Measurements from ENCODE around the gene VPS25.
"Not testable (repeated sequence)": the region's sequence is repeated elsewhere in the genome, so short reads cannot be mapped to it uniquely, and the experiment has no call there.

VPS25 gene

GRCh38 chr17:42773290-42774035, at the start of gene VPS25:
VPS25 (plus strand) TSS chr17:42773449; CDS start chr17:42773476, 27 bp downstream.
- in situ Hi-C loops (cut with HindIII; ENCODE audit: low sequenced_read_pairs) = loop anchor here (10.0 kb wide), 1 partner anchor 169 kb away; the partner anchor contains the start of genes RETREG3 and TUBG1

DNA sequence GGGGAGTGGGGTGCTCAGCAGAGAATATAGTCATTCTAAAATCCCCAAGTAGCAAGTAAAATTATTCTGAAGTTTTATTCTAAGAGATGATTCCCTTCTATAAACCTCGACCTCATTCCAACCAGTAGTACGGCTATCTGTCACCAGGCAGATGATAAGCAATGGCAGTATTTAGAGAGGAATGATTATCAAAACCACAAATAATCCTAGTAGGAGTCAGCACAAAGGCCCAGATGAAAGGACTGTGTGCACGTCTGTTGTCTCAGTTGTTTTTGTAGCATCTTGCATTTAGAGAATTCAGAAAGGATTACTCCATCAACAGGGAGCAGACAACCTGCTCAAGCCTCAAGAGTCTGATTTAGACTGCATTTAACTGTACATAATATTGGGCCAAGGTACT, 49.6 kb upstream of the VPS25 start:
- in situ Hi-C loops (cut with HindIII; ENCODE audit: low sequenced_read_pairs) = no loop called here

DNA sequence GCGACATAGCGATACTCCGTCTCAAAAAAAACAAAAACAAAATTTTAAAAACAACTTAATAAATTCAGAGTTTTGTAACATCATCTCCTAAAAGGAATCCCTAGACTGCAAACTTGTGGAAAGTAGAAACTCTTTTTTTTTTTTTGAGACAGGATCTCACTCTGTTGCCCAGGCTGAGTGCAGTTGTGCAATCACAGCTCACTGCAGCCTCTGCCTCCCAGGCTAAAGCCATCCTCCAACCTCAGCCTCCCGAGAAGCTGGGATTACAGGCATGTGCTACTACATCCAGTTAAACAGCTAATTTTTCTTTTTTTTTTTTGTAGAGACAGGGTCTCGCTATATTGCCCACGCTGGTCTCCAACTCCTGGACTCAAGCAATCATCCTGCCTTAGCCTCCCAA, 48.1 kb upstream of the VPS25 start:
- in situ Hi-C loops (cut with HindIII; ENCODE audit: low sequenced_read_pairs) = no loop called here

- in situ Hi-C loops (cut with HindIII; ENCODE audit: low sequenced_read_pairs) = no loop called here
Observed at GRCh38 chr17:42740699-42741098, 32.5 kb upstream of the VPS25 start.

DNA sequence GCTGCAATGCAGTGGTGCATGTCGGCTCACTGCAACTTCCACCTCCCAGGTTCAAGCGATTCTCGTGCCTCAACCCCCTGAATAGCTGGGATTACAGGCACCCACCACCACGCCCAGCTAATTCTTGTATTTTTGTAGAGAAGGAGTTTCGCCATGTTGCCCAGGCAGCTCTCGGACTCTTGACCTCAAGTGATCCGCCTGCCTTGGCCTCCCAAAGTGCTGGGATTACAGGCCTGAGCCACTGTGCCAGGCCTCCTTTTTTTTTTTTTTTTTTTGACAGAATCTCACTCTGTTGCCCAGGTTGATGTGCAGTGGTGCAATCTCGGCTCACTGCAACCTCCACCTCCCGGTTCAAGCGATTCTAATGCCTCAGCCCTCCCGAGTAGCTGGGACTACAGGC, 30.3 kb upstream of the VPS25 start:
- in situ Hi-C loops (cut with HindIII; ENCODE audit: low sequenced_read_pairs) = not testable (repeated sequence)

DNA sequence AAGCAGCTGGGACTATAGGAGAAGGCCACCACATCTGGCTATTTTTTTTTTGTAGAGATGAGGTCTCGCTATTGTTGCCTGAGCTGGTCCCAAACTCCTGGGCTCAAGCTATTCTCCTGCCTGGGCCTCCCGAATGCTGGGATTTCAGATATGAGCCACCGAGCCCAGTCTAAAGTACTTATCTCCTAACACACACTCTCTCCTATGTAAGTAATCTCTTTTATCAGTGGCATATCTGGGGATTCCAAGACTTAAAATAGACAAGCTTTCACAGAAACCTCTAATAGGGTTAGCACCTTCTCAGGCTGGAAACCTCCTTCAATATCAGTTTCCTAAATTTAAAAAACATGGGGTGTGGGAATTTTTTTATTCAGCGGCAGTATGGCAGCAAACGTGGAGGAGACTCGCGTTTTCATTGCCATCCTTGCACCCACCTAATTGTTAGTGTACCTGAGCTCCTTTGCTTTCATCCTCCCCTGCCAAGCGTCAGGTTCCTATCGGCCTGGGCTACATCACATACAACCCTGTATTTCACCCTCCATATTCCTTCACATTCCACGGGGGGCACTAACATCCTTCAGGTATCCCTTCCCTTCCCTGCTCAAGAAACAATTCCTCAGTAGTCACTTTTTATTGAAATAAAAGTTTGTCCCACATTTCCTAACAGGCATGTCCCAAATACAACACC, 29.5 kb upstream of the VPS25 start:
- in situ Hi-C loops (cut with HindIII; ENCODE audit: low sequenced_read_pairs) = no loop called here

GRCh38 chr17:42744283-42744805, 28.9 kb upstream of the VPS25 start:
- in situ Hi-C loops (cut with HindIII; ENCODE audit: low sequenced_read_pairs) = no loop called here

GRCh38 chr17:42744806-42745617, 28.2 kb upstream of the VPS25 start, which contains the start of gene EZH1:
EZH1 (minus strand) TSS chr17:42745040; CDS start chr17:42728941, 16,099 bp downstream.
- in situ Hi-C loops (cut with HindIII; ENCODE audit: low sequenced_read_pairs) = no loop called here

DNA sequence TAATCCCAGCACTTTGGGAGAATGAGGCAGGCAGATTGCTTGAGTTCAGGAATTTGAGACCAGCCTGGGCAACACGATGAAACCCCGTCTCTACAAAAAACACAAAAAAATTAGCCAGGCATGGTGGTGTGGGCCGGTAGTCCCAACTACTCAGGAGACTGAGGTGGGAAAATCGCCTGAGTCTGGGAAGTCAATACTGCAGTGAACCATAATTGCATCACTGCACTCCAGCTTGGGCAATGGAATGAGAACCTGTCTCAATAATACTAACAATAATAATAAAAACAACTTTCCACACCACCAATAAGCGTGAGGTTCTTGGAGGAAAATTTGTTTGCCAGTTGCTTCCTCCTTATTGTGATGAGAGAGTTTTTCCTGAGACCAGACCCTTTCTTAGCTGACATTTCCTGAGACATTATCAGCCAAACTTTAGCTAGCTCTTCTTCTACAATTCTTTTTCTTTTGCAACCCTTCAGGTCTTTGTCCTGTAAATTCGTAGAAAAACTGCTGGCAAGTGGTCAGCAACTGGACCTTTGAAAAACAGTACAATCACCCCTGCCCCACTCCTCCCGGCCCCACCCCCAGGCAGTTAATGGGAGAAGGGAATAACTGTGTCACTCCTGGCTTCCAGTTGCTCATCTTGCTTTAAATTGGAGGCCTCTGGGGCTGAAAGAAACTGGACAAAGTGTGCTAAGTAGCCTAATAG, 24.9 kb upstream of the VPS25 start:
- in situ Hi-C loops (cut with HindIII; ENCODE audit: low sequenced_read_pairs) = no loop called here

- in situ Hi-C loops (cut with HindIII; ENCODE audit: low sequenced_read_pairs) = no loop called here
Observed at GRCh38 chr17:42748908-42749798, 24.1 kb upstream of the VPS25 start.

DNA sequence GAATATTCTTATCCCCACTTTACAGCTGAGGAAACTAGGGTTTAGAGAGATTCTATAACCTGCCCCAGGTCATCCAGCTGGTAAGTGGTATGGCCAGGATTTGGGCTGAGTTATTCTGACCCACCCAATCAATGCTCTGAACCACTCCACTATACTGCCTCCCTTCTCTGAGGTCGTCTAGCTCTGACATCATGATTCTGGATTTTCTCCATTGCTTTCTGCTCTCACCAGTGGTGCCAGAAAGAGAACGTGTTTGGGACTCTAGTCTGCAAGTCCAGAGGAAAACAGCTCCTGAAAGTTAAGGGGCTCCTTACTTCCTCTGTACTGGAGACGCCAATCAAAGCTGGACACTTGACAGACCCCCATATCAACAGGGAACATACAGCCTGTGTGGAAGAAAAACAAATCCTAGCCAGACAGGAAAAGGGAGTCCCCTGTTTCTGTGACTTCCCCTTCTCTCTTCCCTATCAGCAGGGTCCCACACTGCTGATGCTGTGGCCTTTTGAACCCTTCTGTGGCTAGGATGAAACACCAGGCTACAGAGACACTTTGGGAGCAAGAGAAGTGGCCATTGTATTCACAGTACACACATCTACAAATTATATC, 22.4 kb upstream of the VPS25 start:
- in situ Hi-C loops (cut with HindIII; ENCODE audit: low sequenced_read_pairs) = no loop called here

- in situ Hi-C loops (cut with HindIII; ENCODE audit: low sequenced_read_pairs) = no loop called here
Observed at GRCh38 chr17:42751628-42752027, 21.6 kb upstream of the VPS25 start.

GRCh38 chr17:42754782-42755181, 18.5 kb upstream of the VPS25 start:
- in situ Hi-C loops (cut with HindIII; ENCODE audit: low sequenced_read_pairs) = no loop called here

GRCh38 chr17:42759982-42760651, 13.1 kb upstream of the VPS25 start:
- in situ Hi-C loops (cut with HindIII; ENCODE audit: low sequenced_read_pairs) = no loop called here

DNA sequence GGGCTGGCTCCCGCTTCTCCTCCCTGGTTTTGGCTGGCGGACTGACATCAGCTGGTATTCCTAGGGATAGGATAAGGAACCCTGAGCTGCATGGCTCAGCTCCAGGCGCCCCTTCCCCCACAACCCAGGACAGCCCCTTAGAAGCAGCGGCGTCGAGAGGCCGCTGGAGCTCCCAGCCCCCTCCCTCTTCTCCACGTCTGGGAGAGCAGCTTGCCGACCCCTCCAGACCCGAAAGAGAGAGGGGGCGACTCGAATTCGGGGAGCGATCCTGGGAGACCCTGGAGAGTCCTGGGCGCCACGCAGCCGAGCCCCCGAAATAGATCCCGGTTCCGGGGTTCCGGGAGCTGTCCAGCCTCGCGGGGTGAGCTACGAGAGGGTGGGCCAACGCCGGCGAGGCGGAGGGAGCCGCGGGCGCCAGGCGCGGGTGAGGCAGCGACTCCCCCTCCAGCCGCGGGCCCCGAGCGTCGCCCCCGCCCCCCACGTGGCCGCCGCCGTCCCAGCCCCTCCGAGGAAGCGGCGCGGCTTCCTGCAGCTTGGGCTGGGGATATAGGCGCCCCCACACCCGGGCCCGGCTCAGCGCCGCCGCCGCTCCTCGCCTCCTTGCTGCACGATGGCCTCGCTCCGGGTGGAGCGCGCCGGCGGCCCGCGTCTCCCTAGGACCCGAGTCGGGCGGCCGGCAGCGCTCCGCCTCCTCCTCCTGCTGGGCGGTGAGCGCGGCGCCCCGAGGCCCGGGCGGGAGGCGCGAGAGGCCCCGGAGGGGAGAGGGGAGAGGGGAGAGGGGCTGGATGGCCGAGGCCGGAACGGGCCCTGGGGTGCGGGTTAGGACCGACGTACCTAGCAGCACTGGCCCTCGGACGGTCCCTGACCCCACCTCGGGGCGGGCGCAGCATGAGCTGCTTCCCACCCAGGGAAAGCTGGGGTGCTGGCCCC, 12.3 kb upstream of the VPS25 start, which contains the start of gene RAMP2:
Gene RAMP2, plus strand, starts transcription at position 576 of the 930 bp plus-strand sequence. Its CDS starts 35 bp downstream, at position 611.
- in situ Hi-C loops (cut with HindIII; ENCODE audit: low sequenced_read_pairs) = no loop called here

GRCh38 chr17:42761638-42762037, 11.6 kb upstream of the VPS25 start:
- in situ Hi-C loops (cut with HindIII; ENCODE audit: low sequenced_read_pairs) = no loop called here

DNA sequence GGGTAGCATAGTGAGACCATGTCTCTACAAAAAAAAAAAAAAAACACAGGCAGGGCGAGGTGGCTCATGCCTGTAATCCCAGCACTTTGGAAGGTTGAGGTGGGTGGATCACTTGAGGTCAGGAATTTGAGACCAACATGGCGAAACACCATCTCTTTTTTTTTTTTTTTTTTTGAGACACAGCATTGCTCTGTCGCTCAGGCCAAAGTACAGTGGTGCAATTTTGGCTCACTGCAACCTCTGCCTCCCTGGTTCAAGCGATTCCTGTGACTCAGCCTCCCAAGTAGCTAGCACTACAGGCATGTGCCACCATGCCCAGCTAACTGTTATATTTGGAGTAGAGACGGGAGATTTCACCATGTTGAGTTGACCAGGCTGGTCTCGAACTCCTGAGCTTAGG, 7.1 kb upstream of the VPS25 start:
- in situ Hi-C loops (cut with HindIII; ENCODE audit: low sequenced_read_pairs) = no loop called here

All from DLD1 (cell line).